ENCODE data around the gene MAP1LC3C. TPM values are rescaled to one million over a fixed set of nuclear protein-coding genes. Genes with fewer than 3 reads are reported as not detected.

MAP1LC3C gene
- total RNA-seq, 2 donors from 2014 or later = 0.22 TPM; not detected in 1

DNA sequence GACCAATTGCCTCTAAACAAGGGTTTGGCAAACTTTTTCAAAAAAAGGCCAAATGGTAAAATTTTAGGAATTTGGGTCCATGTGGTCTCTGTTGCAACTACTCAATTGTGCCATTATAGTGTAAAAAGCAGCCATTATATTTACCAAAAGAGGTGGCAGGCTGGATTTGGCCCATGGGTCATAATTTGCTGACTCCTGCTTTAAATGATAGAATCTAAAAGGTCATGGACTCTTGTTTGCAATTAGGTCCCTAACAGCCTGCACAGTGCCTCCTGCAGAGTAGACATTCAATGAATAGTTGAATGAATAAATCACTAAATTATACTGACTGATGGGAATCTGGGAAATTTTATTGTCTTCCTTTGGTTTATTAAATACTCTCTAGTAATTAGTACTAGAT, 35.2 kb downstream of the MAP1LC3C start:
- H3K36me3 Mint-ChIP-seq (ENCODE audit: low read depth) = no peaks in the 10 kb centered on the region
- H3K4me1 Mint-ChIP-seq = no peaks in the 10 kb centered on the region
- no peak overlapping the region for H3K9ac ChIP-seq (ENCODE audit: extremely low read depth, low read length, poor library complexity, severe bottlenecking)
- H3K27ac Mint-ChIP-seq = no peak overlapping the region
- no peak for TF ChIP-seq CTCF (conservative IDR thresholded peaks at IDR 0.05)
- DNase-seq = no peak
- H3K4me1 ChIP-seq (ENCODE audit: control insufficient read depth, insufficient read depth, low read length) = no peaks in the 10 kb centered on the region
- no peaks in the 10 kb centered on the region for H3K36me3 ChIP-seq (ENCODE audit: control insufficient read depth, insufficient read depth, low read length)
- no peak overlapping the region for H3K4me3 ChIP-seq (ENCODE audit: low read length)
- H3K4me3 Mint-ChIP-seq = no peak overlapping the region
- H3K9me3 ChIP-seq (ENCODE audit: control insufficient read depth, low read length) = no peaks in the 10 kb centered on the region
- no peaks in the 10 kb centered on the region for H3K27me3 Mint-ChIP-seq (ENCODE audit: insufficient read depth)
- H3K27ac ChIP-seq (ENCODE audit: low read depth, low read length) = no peak overlapping the region
- no peaks in the 10 kb centered on the region for H3K9me3 Mint-ChIP-seq
- no peaks in the 10 kb centered on the region for H3K27me3 ChIP-seq (ENCODE audit: control insufficient read depth, insufficient read depth, low read length, poor library complexity, severe bottlenecking)

GRCh38 chr1:241962153-241962552, 36.7 kb downstream of the MAP1LC3C start:
- Histone ChIP-seq H3K36me3 (ENCODE audit: control insufficient read depth, insufficient read depth, low read length) (no peaks in the 10 kb centered on the region), H3K27me3 (ENCODE audit: control insufficient read depth, insufficient read depth, low read length, poor library complexity, severe bottlenecking) (no peaks in the 10 kb centered on the region), H3K4me1 (ENCODE audit: control insufficient read depth, insufficient read depth, low read length) (no peaks in the 10 kb centered on the region), H3K9ac (ENCODE audit: extremely low read depth, low read length, poor library complexity, severe bottlenecking) (no peak overlapping the region), H3K4me3 (ENCODE audit: low read length) (no peak overlapping the region), H3K27ac (ENCODE audit: low read depth, low read length) (no peak overlapping the region), H3K9me3 (ENCODE audit: control insufficient read depth, low read length) (no peaks in the 10 kb centered on the region)
- DNase-seq = no peak
- no peaks in the 10 kb centered on the region for H3K36me3 Mint-ChIP-seq (ENCODE audit: low read depth)
- no peaks in the 10 kb centered on the region for H3K27me3 Mint-ChIP-seq (ENCODE audit: insufficient read depth)
- no peak for TF ChIP-seq CTCF (conservative IDR thresholded peaks at IDR 0.05)
- no peak overlapping the region for H3K27ac Mint-ChIP-seq
- 76 to 95% methylated on average over 2 of the region's 2 CpGs for WGBS, 2 experiments (ENCODE audit: insufficient coverage in 1 of 2, insufficient read length in 1 of 2)
- no peaks in the 10 kb centered on the region for H3K4me1 Mint-ChIP-seq
- no peaks in the 10 kb centered on the region for H3K9me3 Mint-ChIP-seq
- H3K4me3 Mint-ChIP-seq = no peak overlapping the region

GRCh38 chr1:241957692-241958494, 41.0 kb downstream of the MAP1LC3C start, which contains the start of gene BECN2:
Gene BECN2, plus strand, starts transcription at chr1:241957767. Its CDS starts 0 bp downstream, at chr1:241957767.
- Histone ChIP-seq H3K4me3 (ENCODE audit: low read length) (no peak within 1 kb of the TSS), H3K27ac (ENCODE audit: low read depth, low read length) (no peak within 1 kb of the TSS), H3K9ac (ENCODE audit: extremely low read depth, low read length, poor library complexity, severe bottlenecking) (no peak within 1 kb of the TSS), H3K4me1 (ENCODE audit: control insufficient read depth, insufficient read depth, low read length) (no peaks in the 10 kb centered on the region), H3K36me3 (ENCODE audit: control insufficient read depth, insufficient read depth, low read length) (no peaks in the 10 kb centered on the region), H3K9me3 (ENCODE audit: control insufficient read depth, low read length) (no peaks in the 10 kb centered on the region), H3K27me3 (ENCODE audit: control insufficient read depth, insufficient read depth, low read length, poor library complexity, severe bottlenecking) (no peaks in the 10 kb centered on the region)
- Mint-ChIP-seq H3K4me1 (no peaks in the 10 kb centered on the region), H3K36me3 (ENCODE audit: low read depth) (no peaks in the 10 kb centered on the region), H3K27me3 (ENCODE audit: insufficient read depth) (no peaks in the 10 kb centered on the region), H3K27ac (no peak within 1 kb of the TSS), H3K4me3 (no peak within 1 kb of the TSS), H3K9me3 (no peaks in the 10 kb centered on the region)
- DNase-seq = peak; percentile 55
- no peak for TF ChIP-seq CTCF (conservative IDR thresholded peaks at IDR 0.05)
- WGBS, 2 experiments (ENCODE audit: insufficient coverage in 1 of 2, insufficient read length in 1 of 2) = 87 to 92% methylated on average over 29 to 33 of the region's 33 CpGs
